Measurements from ENCODE around the gene RND1. TPM values are rescaled to one million over a fixed set of nuclear protein-coding genes. Genes with fewer than 3 reads are reported as not detected.
A peak's percentile ranks its signal among the peaks of the same experiment; 100 is the strongest.
"Not testable (repeated sequence)": the region's sequence is repeated elsewhere in the genome, so short reads cannot be mapped to it uniquely, and the experiment has no call there.

RND1 gene
- total RNA-seq, 1 experiment from 2014 or later: 0.11 TPM

DNA sequence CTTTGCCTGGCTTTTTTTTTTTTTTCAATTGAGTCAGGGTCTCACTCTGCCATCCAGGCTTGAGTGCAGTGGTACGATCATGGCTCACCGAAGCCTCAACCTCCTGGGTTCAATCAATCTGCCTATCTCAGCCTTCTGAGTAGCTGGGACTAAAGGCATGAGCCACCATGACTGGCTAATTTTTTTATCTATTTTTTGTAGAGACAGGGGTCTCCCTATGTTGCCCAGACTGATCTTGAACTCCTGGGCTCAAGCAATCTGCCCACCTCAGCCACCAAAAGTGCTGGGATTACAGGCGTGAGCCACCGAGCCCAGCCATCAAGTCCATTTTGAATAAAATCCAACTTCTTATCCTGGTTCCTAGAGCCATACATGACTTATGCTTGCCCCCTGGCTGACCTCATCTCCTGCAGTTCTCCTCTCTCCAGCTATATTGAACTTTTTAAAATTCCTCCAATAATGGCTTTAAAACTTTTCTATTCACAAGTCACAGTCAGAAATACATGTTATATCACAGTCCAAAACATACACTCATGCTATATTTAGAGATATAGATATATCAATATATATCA is 10.4 kb upstream of the RND1 start:
- no peak for DNase-seq (ENCODE audit: low read depth, low spot score)
- in situ Hi-C loops (cut with HindIII; ENCODE audit: low pct_unique_long_range_greater_than_20kb, low sequenced_read_pairs): no loop called here

DNA sequence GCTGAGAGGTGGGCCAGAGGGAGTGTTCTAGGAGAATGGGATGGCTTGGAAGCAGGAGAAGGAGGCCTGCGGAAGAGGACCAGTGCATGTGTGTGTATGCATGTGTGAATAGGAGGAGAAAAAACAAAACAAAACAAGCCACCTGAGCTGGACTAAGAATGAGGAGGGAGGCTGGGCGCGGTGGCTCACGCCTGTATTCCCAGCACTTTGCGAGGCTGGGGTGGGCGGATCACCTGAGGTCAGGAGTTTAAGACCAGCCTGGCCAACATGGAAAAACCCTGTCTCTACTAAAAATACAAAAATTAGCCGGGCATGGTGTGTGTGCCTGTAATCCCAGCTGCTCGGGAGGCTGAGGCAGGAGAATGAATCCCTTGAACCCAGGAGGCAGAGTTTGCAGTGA is 7.9 kb upstream of the RND1 start:
- in situ Hi-C loops (cut with HindIII; ENCODE audit: low pct_unique_long_range_greater_than_20kb, low sequenced_read_pairs); DNase-seq (ENCODE audit: low read depth, low spot score): not testable (repeated sequence)

- in situ Hi-C loops (cut with HindIII; ENCODE audit: low pct_unique_long_range_greater_than_20kb, low sequenced_read_pairs): no loop called here
- DNase-seq (ENCODE audit: low read depth, low spot score): no peak
Measured at GRCh38 chr12:48873096-48873495, 7.4 kb upstream of the RND1 start.

DNA sequence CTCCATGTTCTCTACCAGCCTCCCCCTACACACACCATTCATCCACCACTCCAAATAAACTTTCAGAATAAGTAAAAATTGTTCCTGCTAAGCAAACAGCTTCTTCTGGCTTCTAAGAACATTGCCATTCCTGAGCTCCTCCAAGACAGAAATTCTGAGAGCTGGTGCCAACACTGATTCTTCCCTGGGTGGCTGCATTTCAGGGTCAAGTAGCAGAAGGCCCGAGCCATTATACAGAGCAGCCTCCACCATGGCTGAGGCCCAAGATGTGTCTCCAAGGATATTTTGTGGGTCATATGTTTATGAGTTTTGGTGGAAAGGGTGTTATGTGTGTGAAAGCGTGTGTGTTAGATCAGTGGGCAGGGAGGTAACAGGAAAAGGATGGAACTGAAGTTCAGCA is 3.5 kb upstream of the RND1 start:
- no peak for DNase-seq (ENCODE audit: low read depth, low spot score)
- in situ Hi-C loops (cut with HindIII; ENCODE audit: low pct_unique_long_range_greater_than_20kb, low sequenced_read_pairs): no loop called here

DNA sequence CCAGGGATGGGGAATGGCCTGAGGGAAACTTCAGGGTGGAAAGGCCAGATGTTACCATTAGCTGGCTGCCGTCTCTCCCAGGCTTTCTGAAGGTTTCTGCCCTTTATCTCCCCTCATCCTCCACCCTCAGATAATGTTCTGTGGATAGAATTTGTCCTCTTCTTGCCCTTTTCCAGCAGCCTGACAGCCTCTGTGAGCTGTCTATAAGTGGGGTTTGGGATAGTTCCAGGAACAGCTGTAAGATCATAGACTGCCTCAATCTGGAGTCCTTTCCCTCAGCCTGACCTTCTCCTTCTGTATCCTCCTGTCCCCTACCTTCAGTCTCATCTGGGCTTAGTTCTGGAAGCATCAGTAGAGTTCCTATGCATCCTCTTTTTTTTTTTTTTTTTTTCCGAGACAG is 2.8 kb upstream of the RND1 start:
- DNase-seq (ENCODE audit: low read depth, low spot score): no peak
- in situ Hi-C loops (cut with HindIII; ENCODE audit: low pct_unique_long_range_greater_than_20kb, low sequenced_read_pairs): no loop called here

DNA sequence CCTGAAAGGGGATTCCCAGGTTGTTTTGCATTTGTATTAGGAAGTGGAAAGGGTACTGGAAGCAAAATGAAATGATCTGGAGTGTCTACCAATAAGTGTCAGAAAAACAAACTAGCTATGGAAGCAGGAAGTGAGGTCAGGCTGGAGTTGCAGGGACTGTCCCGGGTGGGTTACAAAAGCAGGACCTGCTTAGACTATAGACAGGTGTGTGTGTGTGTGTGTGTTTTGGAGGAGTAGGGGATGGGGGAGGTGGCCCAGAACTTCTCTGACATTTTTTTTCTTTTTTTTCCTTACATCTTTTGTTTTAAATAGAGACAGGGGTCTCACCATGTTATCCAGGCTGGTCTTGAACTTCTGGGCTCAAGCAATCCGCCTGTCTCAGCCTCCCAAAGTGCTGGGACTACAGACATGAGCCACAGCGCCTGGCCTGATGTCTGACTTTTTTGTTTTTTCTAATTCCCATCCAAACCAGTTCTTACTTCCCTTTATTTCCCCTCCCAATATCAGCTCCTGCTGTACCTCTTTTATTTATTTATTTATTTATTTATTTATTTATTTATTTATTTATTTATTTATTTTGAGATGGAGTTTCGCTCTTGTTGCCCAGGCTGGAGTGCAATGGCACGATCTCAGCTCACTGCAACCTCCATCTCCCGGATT is 512 bp upstream of the RND1 start:
- in situ Hi-C loops (cut with HindIII; ENCODE audit: low pct_unique_long_range_greater_than_20kb, low sequenced_read_pairs): no loop called here
- DNase-seq (ENCODE audit: low read depth, low spot score): no peak

GRCh38 chr12:48863291-48863690 is 2.4 kb downstream of the RND1 start:
- no peak for DNase-seq (ENCODE audit: low read depth, low spot score)
- in situ Hi-C loops (cut with HindIII; ENCODE audit: low pct_unique_long_range_greater_than_20kb, low sequenced_read_pairs): no loop called here

DNA sequence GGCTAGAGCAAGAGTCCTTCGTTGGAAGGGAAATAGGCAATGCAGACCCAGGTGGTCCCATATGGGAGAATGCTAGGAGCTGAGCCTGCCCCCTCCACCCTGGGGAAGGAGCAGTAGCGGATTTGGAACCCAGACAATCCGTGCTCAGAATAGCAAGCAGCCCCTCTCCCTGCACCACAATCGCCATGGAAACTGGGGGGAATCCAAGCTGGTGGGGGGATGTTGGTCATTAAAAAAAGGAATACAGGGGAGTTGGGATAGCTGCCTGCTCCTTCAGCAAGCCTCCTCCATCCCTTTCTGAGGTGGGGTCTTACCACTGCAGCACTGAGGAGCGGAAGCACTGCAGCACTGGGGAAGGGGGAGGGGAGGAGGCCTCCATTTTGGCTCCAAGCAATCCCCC is 2.9 kb downstream of the RND1 start:
- in situ Hi-C loops (cut with HindIII; ENCODE audit: low pct_unique_long_range_greater_than_20kb, low sequenced_read_pairs): no loop called here
- no peak for DNase-seq (ENCODE audit: low read depth, low spot score)

DNA sequence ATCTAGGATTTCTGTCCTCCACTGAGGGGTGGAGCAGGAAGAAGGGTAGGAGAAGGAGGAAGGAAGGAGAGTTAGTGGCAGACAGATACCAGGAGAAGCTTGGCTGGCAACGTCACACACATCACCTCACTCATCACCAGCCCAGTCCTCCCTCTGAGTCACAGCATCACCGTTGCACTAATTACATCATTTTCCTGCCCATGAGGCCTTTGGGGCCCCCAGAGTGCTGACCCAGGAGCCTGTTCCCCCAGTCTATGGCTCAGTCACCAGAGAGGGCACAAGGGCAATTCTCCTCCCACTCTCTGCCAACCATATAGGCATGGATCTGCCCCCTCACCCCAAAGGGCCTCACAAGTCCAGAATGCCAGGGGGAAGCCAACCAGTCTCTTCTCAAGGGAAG is 4.6 kb downstream of the RND1 start:
- in situ Hi-C loops (cut with HindIII; ENCODE audit: low pct_unique_long_range_greater_than_20kb, low sequenced_read_pairs): no loop called here
- DNase-seq (ENCODE audit: low read depth, low spot score): no peak

DNA sequence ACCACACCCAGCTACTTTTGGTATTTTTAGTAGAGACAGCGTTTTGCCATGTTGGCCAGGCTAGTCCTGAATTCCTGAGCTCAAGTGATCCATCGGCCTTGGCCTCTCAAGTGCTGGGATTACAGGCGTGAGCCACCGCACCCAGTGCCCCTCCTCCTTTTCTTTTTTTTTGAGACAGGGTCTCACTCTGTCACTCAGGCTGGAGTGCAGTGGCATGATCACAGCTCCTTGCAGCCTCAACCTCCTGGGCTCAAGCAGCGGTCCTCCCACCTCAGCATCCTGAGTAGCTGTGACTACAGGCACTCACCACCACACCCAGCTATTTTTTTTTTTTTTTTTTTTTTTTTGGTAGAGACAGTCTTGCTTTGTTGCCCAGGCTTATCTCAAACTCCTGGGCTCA is 5.4 kb downstream of the RND1 start:
- DNase-seq (ENCODE audit: low read depth, low spot score); in situ Hi-C loops (cut with HindIII; ENCODE audit: low pct_unique_long_range_greater_than_20kb, low sequenced_read_pairs): not testable (repeated sequence)

- in situ Hi-C loops (cut with HindIII; ENCODE audit: low pct_unique_long_range_greater_than_20kb, low sequenced_read_pairs): no loop called here
- DNase-seq (ENCODE audit: low read depth, low spot score): no peak
Measured at GRCh38 chr12:48859607-48860006, 6.1 kb downstream of the RND1 start.

DNA sequence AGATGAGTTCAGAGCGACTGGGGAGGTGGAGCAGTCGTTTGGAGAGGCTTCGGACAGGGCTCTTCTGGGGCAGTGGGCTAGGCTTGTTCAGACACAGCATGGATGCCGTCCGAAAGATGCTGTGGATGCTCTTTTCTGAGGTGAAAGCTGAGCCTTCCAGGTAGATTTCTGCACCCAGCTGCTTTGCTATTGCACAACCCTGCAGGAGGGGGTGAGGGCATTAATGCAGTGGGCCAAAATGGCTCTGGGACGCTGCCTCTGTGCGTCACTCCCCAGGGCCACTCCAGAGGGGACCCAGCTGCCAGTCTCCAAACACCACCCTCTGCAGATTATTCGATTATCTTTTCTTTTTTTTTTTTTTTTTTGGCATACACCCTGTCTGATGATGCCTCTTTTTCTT is 7.6 kb downstream of the RND1 start:
- in situ Hi-C loops (cut with HindIII; ENCODE audit: low pct_unique_long_range_greater_than_20kb, low sequenced_read_pairs): no loop called here
- DNase-seq (ENCODE audit: low read depth, low spot score): no peak

- no peak for DNase-seq (ENCODE audit: low read depth, low spot score)
- in situ Hi-C loops (cut with HindIII; ENCODE audit: low pct_unique_long_range_greater_than_20kb, low sequenced_read_pairs): no loop called here
Measured at GRCh38 chr12:48857278-48857994, 8.2 kb downstream of the RND1 start.

- in situ Hi-C loops (cut with HindIII; ENCODE audit: low pct_unique_long_range_greater_than_20kb, low sequenced_read_pairs): no loop called here
- DNase-seq (ENCODE audit: low read depth, low spot score): no peak
Measured at GRCh38 chr12:48856379-48856778, 9.3 kb downstream of the RND1 start.

DNA sequence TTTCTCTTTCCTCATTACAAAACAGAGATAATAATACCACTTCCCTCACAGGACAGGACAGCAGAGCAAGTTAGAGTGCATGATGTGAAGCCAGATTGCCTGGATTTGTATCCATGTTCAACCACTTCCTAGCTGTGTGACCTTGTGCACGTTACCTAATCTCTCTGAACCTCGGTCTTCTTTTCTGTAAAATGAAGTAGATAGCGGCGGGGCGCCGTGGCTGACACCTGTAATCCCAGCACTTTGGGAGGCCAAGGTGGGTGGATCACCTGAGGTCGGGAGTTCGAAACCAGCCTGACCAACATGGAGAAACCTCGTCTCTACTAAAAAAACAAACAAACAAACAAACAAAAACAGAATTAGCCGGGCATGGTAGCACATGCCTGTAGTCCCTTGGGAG is 10.7 kb downstream of the RND1 start:
- in situ Hi-C loops (cut with HindIII; ENCODE audit: low pct_unique_long_range_greater_than_20kb, low sequenced_read_pairs): not testable (repeated sequence)

GRCh38 chr12:48854488-48854887 is 11.2 kb downstream of the RND1 start:
- in situ Hi-C loops (cut with HindIII; ENCODE audit: low pct_unique_long_range_greater_than_20kb, low sequenced_read_pairs): no loop called here

More for the DNA sequence above, 10.7 kb downstream of the RND1 start:
- not testable (repeated sequence) for DNase-seq (ENCODE audit: low read depth, low spot score)

GRCh38 chr12:48852734-48853688 is 12.7 kb downstream of the RND1 start:
- DNase-seq (ENCODE audit: low read depth, low spot score): peak; percentile 94
- in situ Hi-C loops (cut with HindIII; ENCODE audit: low pct_unique_long_range_greater_than_20kb, low sequenced_read_pairs): no loop called here

More at GRCh38 chr12:48854488-48854887, 11.2 kb downstream of the RND1 start:
- DNase-seq (ENCODE audit: low read depth, low spot score): no peak

Data from SK-MEL-5 (cell line).